Skeletal muscle cell (primary cell): ENCODE measurements around the gene AHCY.
A peak's percentile ranks its signal among the peaks of the same experiment; 100 is the strongest.
"Not testable (repeated sequence)": the region's sequence is repeated elsewhere in the genome, so short reads cannot be mapped to it uniquely, and the experiment has no call there.

Experiments
- DNase-seq: peaks from one replicate; pipeline ENCODE4 v3.0.0-alpha.2; 2010; ENCODE audit warnings: low read depth
- H3K4me3 ChIP-seq: 2 replicates; pipeline ENCODE4 v1.5.1; 2011; ENCODE audit warnings: low read depth, mild to moderate bottlenecking, control low read depth, low read length, moderate library complexity

Gene AHCY

GRCh38 chr20:34328928-34329677, 25.9 kb upstream of the AHCY start:
- H3K4me3 ChIP-seq: no peak overlapping the region
- DNase-seq: no peak

GRCh38 chr20:34328207-34328606, 25.1 kb upstream of the AHCY start:
- not testable (repeated sequence) for H3K4me3 ChIP-seq, DNase-seq

GRCh38 chr20:34324541-34324940, 21.4 kb upstream of the AHCY start:
- DNase-seq: no peak
- no peak overlapping the region for H3K4me3 ChIP-seq

GRCh38 chr20:34322267-34323105, 19.3 kb upstream of the AHCY start:
- no peak overlapping the region for H3K4me3 ChIP-seq
- DNase-seq: no peak

- no peak for DNase-seq
- H3K4me3 ChIP-seq: no peak overlapping the region
Measured at GRCh38 chr20:34320861-34321260, 17.7 kb upstream of the AHCY start.

GRCh38 chr20:34318609-34319443, 15.7 kb upstream of the AHCY start:
- no peak overlapping the region for H3K4me3 ChIP-seq
- DNase-seq: no peak

GRCh38 chr20:34316196-34316814, 13.2 kb upstream of the AHCY start:
- H3K4me3 ChIP-seq: no peak overlapping the region
- no peak for DNase-seq

GRCh38 chr20:34315236-34315635, 12.1 kb upstream of the AHCY start:
- H3K4me3 ChIP-seq: no peak overlapping the region
- DNase-seq: no peak

GRCh38 chr20:34312544-34313217, 9.5 kb upstream of the AHCY start:
- H3K4me3 ChIP-seq: peak overlapping the region; percentile 4
- DNase-seq: peak; percentile 22

GRCh38 chr20:34312024-34312460, 8.9 kb upstream of the AHCY start:
- DNase-seq: no peak
- H3K4me3 ChIP-seq: no peak overlapping the region

- H3K4me3 ChIP-seq: peak overlapping the region; percentile 5
Measured at GRCh38 chr20:34311118-34312023, 8.2 kb upstream of the AHCY start.

GRCh38 chr20:34310481-34311117, 7.4 kb upstream of the AHCY start:
- no peak for DNase-seq
- no peak overlapping the region for H3K4me3 ChIP-seq

More at GRCh38 chr20:34311118-34312023, 8.2 kb upstream of the AHCY start:
- no peak for DNase-seq

- no peak for DNase-seq
- H3K4me3 ChIP-seq: no peak overlapping the region
Measured at GRCh38 chr20:34309691-34310090, 6.5 kb upstream of the AHCY start.

GRCh38 chr20:34305333-34306230, 2.4 kb upstream of the AHCY start:
- no peak overlapping the region for H3K4me3 ChIP-seq
- no peak for DNase-seq

GRCh38 chr20:34302312-34302722, 838 bp downstream of the AHCY start:
- peak overlapping the region; percentile 86 for H3K4me3 ChIP-seq
- peak; percentile 4 for DNase-seq

- peak overlapping the region; percentile 86 for H3K4me3 ChIP-seq
- DNase-seq: no peak
Measured at GRCh38 chr20:34301587-34302311, 1.4 kb downstream of the AHCY start.
